Central memory CD8-positive, alpha-beta T cell (primary cell): ENCODE measurements around the gene KIF2C.
"Not testable (repeated sequence)": the region's sequence is repeated elsewhere in the genome, so short reads cannot be mapped to it uniquely, and the experiment has no call there.

ENCODE experiments used
- ATAC-seq: fragments of 150-1000 bp; cut with Tn5 transposase; replicated peaks from 2 replicates; pipeline ENCODE4 v1.10.0; 2022; ENCODE audit warnings: mild to moderate bottlenecking, moderate FRiP score, moderate number of reproducible peaks; ENCODE audit not compliant: poor library complexity, severe bottlenecking; ENCODE audit errors: extremely low read depth
- DNase-seq, 2 donors: peaks; one replicate each; pipeline ENCODE4 v3.0.0; 2021; ENCODE audit warnings: low spot score in 2 of 2
- H3K27ac Mint-ChIP-seq: one replicate; pipeline ENCODE4 v1.8.0; 2022; ENCODE audit warnings: low read depth, mild to moderate bottlenecking, moderate library complexity, mixed read lengths
- H3K27me3 Mint-ChIP-seq: one replicate; pipeline ENCODE4 v1.8.0; 2022; ENCODE audit warnings: mixed read lengths
- H3K36me3 Mint-ChIP-seq: one replicate; pipeline ENCODE4 v1.8.0; 2022; ENCODE audit warnings: mild to moderate bottlenecking, moderate library complexity, mixed read lengths; ENCODE audit not compliant: insufficient read depth
- H3K4me1 Mint-ChIP-seq: one replicate; pipeline ENCODE4 v1.8.0; 2022; ENCODE audit warnings: mixed read lengths
- H3K4me3 Mint-ChIP-seq: one replicate; pipeline ENCODE4 v1.8.0; 2022; ENCODE audit warnings: mild to moderate bottlenecking, moderate library complexity, mixed read lengths
- H3K9me3 Mint-ChIP-seq: one replicate; pipeline ENCODE4 v1.8.0; 2022; ENCODE audit warnings: mixed read lengths

Gene KIF2C

GRCh38 chr1:44739307-44740178, at the start of gene KIF2C:
KIF2C (plus strand) TSS chr1:44739837; CDS start chr1:44739933, 96 bp downstream.
- ATAC-seq, result peak; percentile 100
- no peaks in the 10 kb centered on the region for H3K9me3 Mint-ChIP-seq
- DNase-seq, result peak; percentile 94 to 95
- peaks cover 7% of the 10 kb centered on the region for H3K36me3 Mint-ChIP-seq
- peak within 1 kb of the TSS; percentile 82 for H3K27ac Mint-ChIP-seq
- peak within 1 kb of the TSS; percentile 82 for H3K4me3 Mint-ChIP-seq
- H3K4me1 Mint-ChIP-seq, result peaks cover 11% of the 10 kb centered on the region
- H3K27me3 Mint-ChIP-seq, result no peaks in the 10 kb centered on the region

- Mint-ChIP-seq H3K36me3 (peaks cover 2% of the 10 kb centered on the region), H3K4me3 (no peak overlapping the region), H3K4me1 (peaks cover 6% of the 10 kb centered on the region), H3K9me3 (no peaks in the 10 kb centered on the region), H3K27me3 (peaks cover 11% of the 10 kb centered on the region), H3K27ac (no peak overlapping the region)
- no peak for DNase-seq
- ATAC-seq, result no peak
Observed at GRCh38 chr1:44693159-44693558, 46.5 kb upstream of the KIF2C start.

- Mint-ChIP-seq H3K4me3 (no peak overlapping the region), H3K4me1 (peaks cover 6% of the 10 kb centered on the region), H3K36me3 (peaks cover 3% of the 10 kb centered on the region), H3K27me3 (peaks cover 11% of the 10 kb centered on the region), H3K9me3 (no peaks in the 10 kb centered on the region), H3K27ac (no peak overlapping the region)
- DNase-seq (no peak), ATAC-seq (no peak)
Observed at GRCh38 chr1:44693900-44694299, 45.7 kb upstream of the KIF2C start.

GRCh38 chr1:44694863-44695478, 44.7 kb upstream of the KIF2C start:
- peaks cover 6% of the 10 kb centered on the region for H3K4me1 Mint-ChIP-seq
- H3K27ac Mint-ChIP-seq, result no peak overlapping the region
- peaks cover 11% of the 10 kb centered on the region for H3K27me3 Mint-ChIP-seq
- peaks cover 3% of the 10 kb centered on the region for H3K36me3 Mint-ChIP-seq
- ATAC-seq (no peak), DNase-seq (no peak)
- H3K9me3 Mint-ChIP-seq, result no peaks in the 10 kb centered on the region
- no peak overlapping the region for H3K4me3 Mint-ChIP-seq

GRCh38 chr1:44695671-44696070, 44.0 kb upstream of the KIF2C start:
- Mint-ChIP-seq H3K27me3 (peaks cover 11% of the 10 kb centered on the region), H3K36me3 (peaks cover 3% of the 10 kb centered on the region), H3K4me3 (no peak overlapping the region), H3K27ac (peak overlapping the region; percentile 26), H3K9me3 (no peaks in the 10 kb centered on the region), H3K4me1 (peaks cover 6% of the 10 kb centered on the region)
- DNase-seq, result no peak
- no peak for ATAC-seq

GRCh38 chr1:44696101-44696500, 43.5 kb upstream of the KIF2C start:
- peaks cover 8% of the 10 kb centered on the region for H3K27me3 Mint-ChIP-seq
- H3K36me3 Mint-ChIP-seq, result peaks cover 3% of the 10 kb centered on the region
- ATAC-seq, result no peak
- H3K4me1 Mint-ChIP-seq, result peaks cover 6% of the 10 kb centered on the region
- no peak overlapping the region for H3K4me3 Mint-ChIP-seq
- peak overlapping the region; percentile 26 for H3K27ac Mint-ChIP-seq
- no peaks in the 10 kb centered on the region for H3K9me3 Mint-ChIP-seq
- DNase-seq, result no peak

GRCh38 chr1:44696789-44697345, 42.8 kb upstream of the KIF2C start:
- peaks cover under 1% of the 10 kb centered on the region for H3K27me3 Mint-ChIP-seq
- peak overlapping the region; percentile 77 for H3K27ac Mint-ChIP-seq
- no peaks in the 10 kb centered on the region for H3K9me3 Mint-ChIP-seq
- H3K4me1 Mint-ChIP-seq, result peaks cover 6% of the 10 kb centered on the region
- DNase-seq, result peak in 1 of 2 donors; percentile 18
- H3K4me3 Mint-ChIP-seq, result peak overlapping the region; percentile 36
- H3K36me3 Mint-ChIP-seq, result peaks cover 3% of the 10 kb centered on the region
- peak; percentile 94 for ATAC-seq

GRCh38 chr1:44698138-44698537, 41.5 kb upstream of the KIF2C start:
- no peak overlapping the region for H3K4me3 Mint-ChIP-seq
- no peaks in the 10 kb centered on the region for H3K9me3 Mint-ChIP-seq
- DNase-seq (no peak), ATAC-seq (no peak)
- H3K36me3 Mint-ChIP-seq, result peaks cover 1% of the 10 kb centered on the region
- no peak overlapping the region for H3K27ac Mint-ChIP-seq
- peaks cover 6% of the 10 kb centered on the region for H3K4me1 Mint-ChIP-seq
- H3K27me3 Mint-ChIP-seq, result no peaks in the 10 kb centered on the region

GRCh38 chr1:44699375-44699774, 40.3 kb upstream of the KIF2C start:
- H3K4me3 Mint-ChIP-seq, H3K27me3 Mint-ChIP-seq, H3K36me3 Mint-ChIP-seq, H3K27ac Mint-ChIP-seq, H3K4me1 Mint-ChIP-seq, ATAC-seq, H3K9me3 Mint-ChIP-seq, DNase-seq: not testable (repeated sequence)

- H3K9me3 Mint-ChIP-seq, result no peaks in the 10 kb centered on the region
- no peak overlapping the region for H3K27ac Mint-ChIP-seq
- peaks cover 1% of the 10 kb centered on the region for H3K36me3 Mint-ChIP-seq
- ATAC-seq (no peak), DNase-seq (no peak)
- no peak overlapping the region for H3K4me3 Mint-ChIP-seq
- H3K27me3 Mint-ChIP-seq, result no peaks in the 10 kb centered on the region
- peaks cover 6% of the 10 kb centered on the region for H3K4me1 Mint-ChIP-seq
Observed at GRCh38 chr1:44700573-44700972, 39.1 kb upstream of the KIF2C start.

- no peaks in the 10 kb centered on the region for H3K9me3 Mint-ChIP-seq
- peaks cover 1% of the 10 kb centered on the region for H3K36me3 Mint-ChIP-seq
- ATAC-seq, result no peak
- H3K4me3 Mint-ChIP-seq, result no peak overlapping the region
- no peak for DNase-seq
- H3K27ac Mint-ChIP-seq, result no peak overlapping the region
- H3K27me3 Mint-ChIP-seq, result no peaks in the 10 kb centered on the region
- H3K4me1 Mint-ChIP-seq, result peaks cover 6% of the 10 kb centered on the region
Observed at GRCh38 chr1:44701141-44701573, 38.5 kb upstream of the KIF2C start.

GRCh38 chr1:44705470-44705869, 34.2 kb upstream of the KIF2C start:
- DNase-seq, result no peak
- H3K27ac Mint-ChIP-seq, result no peak overlapping the region
- H3K4me1 Mint-ChIP-seq, result peaks cover 6% of the 10 kb centered on the region
- no peak for ATAC-seq
- H3K9me3 Mint-ChIP-seq, result no peaks in the 10 kb centered on the region
- H3K27me3 Mint-ChIP-seq, result peaks cover 10% of the 10 kb centered on the region
- H3K36me3 Mint-ChIP-seq, result no peaks in the 10 kb centered on the region
- H3K4me3 Mint-ChIP-seq, result no peak overlapping the region

GRCh38 chr1:44705938-44706337, 33.7 kb upstream of the KIF2C start:
- no peak for ATAC-seq

More at GRCh38 chr1:44705938-44706337, 33.7 kb upstream of the KIF2C start:
- Mint-ChIP-seq H3K27ac (no peak overlapping the region), H3K36me3 (no peaks in the 10 kb centered on the region), H3K9me3 (no peaks in the 10 kb centered on the region), H3K27me3 (peaks cover 10% of the 10 kb centered on the region), H3K4me1 (peaks cover 6% of the 10 kb centered on the region), H3K4me3 (no peak overlapping the region)
- DNase-seq, result no peak
